Adrenal gland (tissue), 5 donors: ENCODE results near the gene TAOK2.

Experiments used
- POLR2A ChIP-seq, 2 donors: fragments of 450-650 bp; IDR thresholded peaks; one replicate each; pipeline ENCODE4 v1.6.1; 2017; ENCODE audit warnings: antibody characterized with exemption in 2 of 2, mild to moderate bottlenecking in 2 of 2, moderate library complexity in 1 of 2
- TF ChIP-seq, protein P1 (sequence below), 6 experiments: fragments of 450-650 bp in 4 of 6; fragments of 200-600 bp in 2 of 6; sonication (generic) in 1 of 6; IDR thresholded peaks; 1 replicate in 5 of 6; 2 replicates in 1 of 6; pipeline versions ENCODE4 v1.5.1 to v1.8.0; 2016 to 2021; ENCODE audit warnings: antibody characterized with exemption in 6 of 6, mild to moderate bottlenecking in 2 of 6, moderate library complexity in 1 of 6
- donor health status: DM: no; HTN: no; CAD: no.

DNA sequence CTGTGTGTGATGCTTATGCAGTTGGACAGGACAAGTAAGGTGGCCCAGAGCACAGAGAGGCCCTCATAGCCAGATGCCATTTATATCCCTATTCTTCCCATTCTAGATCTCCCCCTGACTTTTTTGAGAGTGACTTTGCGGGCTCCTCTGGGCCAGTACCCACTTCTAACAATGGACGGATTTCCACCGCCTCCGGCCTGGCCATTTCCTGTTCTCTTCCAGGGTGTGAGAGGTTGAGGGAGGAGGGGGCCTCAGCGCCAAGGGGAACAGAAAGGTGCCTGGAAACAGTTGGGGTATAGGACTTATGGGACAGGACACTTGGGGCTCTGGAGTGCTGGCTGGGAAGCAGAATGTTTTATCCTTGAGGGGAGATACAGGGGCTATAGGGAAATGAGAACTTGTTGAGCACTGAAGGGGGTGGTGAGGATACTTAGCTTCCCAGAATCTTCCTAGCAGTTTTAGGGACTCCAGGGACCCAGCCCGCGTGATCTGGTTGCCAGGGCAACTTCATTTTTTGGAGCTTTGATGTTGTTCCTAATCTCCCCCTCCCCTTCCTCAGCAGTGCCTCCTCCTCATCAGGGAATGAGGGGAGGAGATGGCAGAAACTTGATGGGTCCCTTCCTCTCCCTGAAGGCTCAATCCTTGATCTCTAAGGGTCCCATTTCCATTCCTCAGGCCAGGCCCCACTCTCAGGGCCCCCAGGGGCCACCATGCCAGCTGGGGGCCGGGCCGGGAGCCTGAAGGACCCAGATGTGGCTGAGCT lies 3.6 kb downstream of the TAOK2 start:
- no peak for TF ChIP-seq POLR2A (IDR thresholded peaks at IDR 0.05)
- TF ChIP-seq, protein P1, sequence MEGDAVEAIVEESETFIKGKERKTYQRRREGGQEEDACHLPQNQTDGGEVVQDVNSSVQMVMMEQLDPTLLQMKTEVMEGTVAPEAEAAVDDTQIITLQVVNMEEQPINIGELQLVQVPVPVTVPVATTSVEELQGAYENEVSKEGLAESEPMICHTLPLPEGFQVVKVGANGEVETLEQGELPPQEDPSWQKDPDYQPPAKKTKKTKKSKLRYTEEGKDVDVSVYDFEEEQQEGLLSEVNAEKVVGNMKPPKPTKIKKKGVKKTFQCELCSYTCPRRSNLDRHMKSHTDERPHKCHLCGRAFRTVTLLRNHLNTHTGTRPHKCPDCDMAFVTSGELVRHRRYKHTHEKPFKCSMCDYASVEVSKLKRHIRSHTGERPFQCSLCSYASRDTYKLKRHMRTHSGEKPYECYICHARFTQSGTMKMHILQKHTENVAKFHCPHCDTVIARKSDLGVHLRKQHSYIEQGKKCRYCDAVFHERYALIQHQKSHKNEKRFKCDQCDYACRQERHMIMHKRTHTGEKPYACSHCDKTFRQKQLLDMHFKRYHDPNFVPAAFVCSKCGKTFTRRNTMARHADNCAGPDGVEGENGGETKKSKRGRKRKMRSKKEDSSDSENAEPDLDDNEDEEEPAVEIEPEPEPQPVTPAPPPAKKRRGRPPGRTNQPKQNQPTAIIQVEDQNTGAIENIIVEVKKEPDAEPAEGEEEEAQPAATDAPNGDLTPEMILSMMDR (IDR thresholded peaks at IDR 0.05) = no peak
